CD4-positive, alpha-beta T cell treated with Interleukin-1 beta for 1 hour (primary cell): ENCODE measurements around the gene MIPOL1.

Experiments used
- DNase-seq, 2 donors: peaks; one replicate each; pipeline ENCODE4 v3.0.0-alpha.2; 2020 to 2022

The MIPOL1 gene

GRCh38 chr14:37601865-37602264 is 404.1 kb downstream of the MIPOL1 start:
- DNase-seq: no peak
